Rectal smooth muscle tissue (tissue), 1 donor: ENCODE results near the gene THRA.

Source experiments
- H3K27ac ChIP-seq: one replicate; pipeline ENCODE4 v1.7.0; 2013; ENCODE audit warnings: low read depth, low read length, inconsistent platforms
- H3K27me3 ChIP-seq: one replicate; pipeline ENCODE4 v1.7.0; 2013; ENCODE audit warnings: low read length; ENCODE audit not compliant: control insufficient read depth, insufficient read depth
- H3K36me3 ChIP-seq: one replicate; pipeline ENCODE4 v1.7.0; 2013; ENCODE audit warnings: low read length; ENCODE audit not compliant: control insufficient read depth, insufficient read depth
- H3K4me1 ChIP-seq: one replicate; pipeline ENCODE4 v1.7.0; 2013; ENCODE audit warnings: low read length; ENCODE audit not compliant: control insufficient read depth, insufficient read depth
- H3K4me3 ChIP-seq: one replicate; pipeline ENCODE4 v1.7.0; 2013; ENCODE audit warnings: low read length
- H3K9ac ChIP-seq: one replicate; pipeline ENCODE4 v1.7.0; 2013; ENCODE audit warnings: low read length

THRA gene

DNA sequence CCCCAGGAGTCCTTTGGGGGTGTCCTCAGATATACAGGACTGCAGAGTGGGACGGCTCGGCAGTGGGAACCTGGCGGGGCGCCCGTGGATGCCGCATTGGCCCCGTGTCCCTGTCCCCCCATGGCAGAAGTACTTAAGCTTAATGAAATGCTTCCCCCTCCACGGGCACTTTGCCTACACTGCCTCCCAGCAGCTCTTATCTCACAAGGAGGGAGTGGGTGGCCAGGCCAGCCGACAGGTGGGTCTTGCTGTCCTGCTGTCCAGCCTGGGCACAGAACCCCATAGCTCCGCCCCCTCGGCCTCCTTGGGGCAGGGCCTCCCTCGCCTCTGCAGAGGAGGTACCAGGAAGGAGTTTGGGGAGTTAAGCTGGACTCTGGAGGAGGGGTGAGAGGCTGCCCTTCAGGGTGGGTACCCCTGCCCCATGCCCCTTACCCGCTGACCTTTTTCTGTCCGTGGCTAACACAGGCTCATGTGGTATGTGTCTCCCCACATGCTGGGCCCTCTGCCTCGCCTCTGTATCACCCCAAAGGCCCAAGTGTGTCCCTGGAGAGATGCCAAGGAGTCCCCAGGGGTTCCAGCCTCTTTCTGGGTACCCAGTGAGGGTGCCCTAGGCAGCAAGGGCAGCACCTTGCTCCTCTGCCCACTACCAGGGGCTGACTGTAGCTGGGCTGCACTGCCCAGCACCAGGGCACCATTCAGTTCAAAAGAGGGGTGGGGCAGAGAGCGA, 8.7 kb downstream of the THRA start:
- H3K27ac ChIP-seq, result peak overlapping the region; percentile 91
- H3K36me3 ChIP-seq, result peaks cover 3% of the 10 kb centered on the region
- peak overlapping the region; percentile 41 for H3K9ac ChIP-seq
- H3K27me3 ChIP-seq, result no peaks in the 10 kb centered on the region
- H3K4me1 ChIP-seq, result peaks cover 77% of the 10 kb centered on the region
- peak overlapping the region; percentile 50 for H3K4me3 ChIP-seq

- peaks cover 81% of the 10 kb centered on the region for H3K4me1 ChIP-seq
- H3K9ac ChIP-seq, result peak overlapping the region; percentile 10
- H3K4me3 ChIP-seq, result peak overlapping the region; percentile 50
These were observed 9.4 kb downstream of the THRA start for GRCh38 chr17:40072040-40072734.

DNA sequence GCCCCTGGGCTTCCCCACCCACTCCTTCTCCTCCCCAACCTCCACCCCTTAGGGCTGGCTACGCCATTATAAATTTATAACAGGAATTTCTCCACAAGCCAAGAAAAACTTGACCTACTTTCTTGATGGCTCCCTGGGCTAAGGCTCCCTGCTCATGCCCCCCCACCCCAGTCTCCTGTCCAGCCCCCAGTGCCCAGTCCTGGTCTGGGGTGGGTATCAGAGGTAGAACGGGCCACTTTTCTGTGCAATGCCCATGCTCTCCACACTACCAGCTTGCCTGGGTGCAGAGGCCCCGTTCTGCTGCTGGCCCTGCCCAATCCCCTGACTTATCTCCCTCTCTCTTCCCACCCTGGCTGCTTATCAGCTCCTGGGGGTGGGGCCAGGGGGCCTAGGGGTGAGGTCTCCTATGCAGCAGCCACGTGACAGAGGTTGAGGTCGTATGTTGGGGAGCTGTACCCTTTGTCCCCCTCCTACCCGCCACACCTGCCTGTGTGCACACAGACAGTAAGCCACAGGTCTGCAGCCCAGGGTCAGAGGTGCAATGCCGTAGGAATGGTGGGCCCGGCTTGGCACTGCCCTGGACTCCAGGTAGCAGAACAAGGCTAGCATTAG, 10.1 kb downstream of the THRA start:
- H3K36me3 ChIP-seq, result peaks cover 10% of the 10 kb centered on the region
- H3K9ac ChIP-seq, result no peak overlapping the region
- H3K27ac ChIP-seq, result peak overlapping the region; percentile 91
- H3K4me3 ChIP-seq, result peak overlapping the region; percentile 50
- peaks cover 81% of the 10 kb centered on the region for H3K4me1 ChIP-seq
- no peaks in the 10 kb centered on the region for H3K27me3 ChIP-seq

More at GRCh38 chr17:40072040-40072734, 9.4 kb downstream of the THRA start:
- Histone ChIP-seq H3K27ac (peak overlapping the region; percentile 91), H3K27me3 (no peaks in the 10 kb centered on the region), H3K36me3 (peaks cover 7% of the 10 kb centered on the region)

DNA sequence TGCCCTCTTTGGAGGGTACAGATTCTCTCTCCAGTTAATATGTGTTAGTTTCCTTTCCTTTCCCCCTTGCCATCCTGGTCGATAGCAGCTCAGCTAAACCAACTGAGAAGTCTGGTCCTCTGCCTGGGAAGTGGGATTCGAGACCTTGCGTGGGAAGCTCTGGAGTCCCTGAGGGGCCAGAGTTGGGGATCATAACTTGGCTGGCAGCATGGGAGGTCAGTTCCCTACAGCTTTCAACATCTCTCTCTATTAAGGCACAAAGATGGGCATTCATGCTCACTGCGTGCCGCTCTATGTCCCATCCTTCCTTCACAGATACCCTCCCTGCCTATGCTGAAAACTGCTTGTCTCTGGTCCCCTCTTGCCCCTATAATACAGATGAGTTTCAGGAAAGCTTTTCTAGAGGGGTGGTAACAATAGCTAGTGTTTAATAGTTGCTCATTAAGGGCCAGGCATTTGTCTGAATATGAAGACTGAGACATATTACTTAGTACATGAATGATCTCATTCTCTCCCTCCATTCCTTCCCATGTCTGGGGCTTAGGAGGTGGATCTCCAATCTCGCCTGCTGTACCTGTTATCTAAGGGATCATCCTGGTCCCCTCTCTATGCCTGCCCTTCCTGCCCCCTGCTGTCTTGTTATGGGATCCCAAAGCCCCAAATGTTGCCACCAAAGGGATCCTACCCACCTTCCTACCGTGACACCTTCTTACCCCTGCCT, 10.8 kb downstream of the THRA start:
- Histone ChIP-seq H3K4me3 (no peak overlapping the region), H3K4me1 (peaks cover 73% of the 10 kb centered on the region), H3K9ac (no peak overlapping the region), H3K27me3 (no peaks in the 10 kb centered on the region), H3K36me3 (peaks cover 10% of the 10 kb centered on the region), H3K27ac (peak overlapping the region; percentile 91)

DNA sequence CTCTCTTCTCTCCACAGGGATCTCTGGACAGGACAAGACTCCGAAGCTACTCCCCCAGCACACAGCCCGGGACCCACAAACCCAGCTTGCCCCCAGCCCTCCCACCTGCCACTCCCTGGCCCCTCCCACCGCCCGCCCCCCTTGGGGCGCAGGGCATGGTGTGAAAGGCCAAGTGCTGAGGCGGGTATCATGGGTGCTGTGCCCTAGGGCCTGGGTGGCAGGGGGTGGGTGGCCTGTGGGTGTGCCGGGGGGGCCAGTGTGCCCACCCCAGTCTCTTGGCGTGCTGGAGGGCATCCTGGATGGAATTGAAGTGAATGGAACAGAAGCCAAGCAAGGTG, 11.4 kb downstream of the THRA start:
- H3K9ac ChIP-seq, result no peak overlapping the region
- H3K27ac ChIP-seq, result peak overlapping the region; percentile 91
- H3K36me3 ChIP-seq, result peaks cover 10% of the 10 kb centered on the region
- H3K4me3 ChIP-seq, result no peak overlapping the region
- no peaks in the 10 kb centered on the region for H3K27me3 ChIP-seq
- peaks cover 72% of the 10 kb centered on the region for H3K4me1 ChIP-seq

DNA sequence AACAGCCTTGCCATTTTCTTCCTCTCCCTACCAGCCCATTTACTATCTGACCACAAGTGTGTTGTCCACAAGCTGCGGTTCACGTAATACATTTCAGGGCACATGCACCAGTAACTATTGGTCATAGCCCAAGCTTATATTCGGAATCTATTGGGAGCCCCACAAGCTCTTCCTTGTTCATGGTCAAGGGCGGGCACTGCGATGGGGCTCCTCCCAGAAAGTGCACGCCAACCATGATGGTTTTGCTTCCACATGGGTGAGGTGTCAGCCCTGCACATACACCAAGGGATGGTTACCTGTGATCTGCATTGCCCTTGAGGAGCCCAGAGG, 12.1 kb downstream of the THRA start:
- Histone ChIP-seq H3K9ac (peak overlapping the region; percentile 13), H3K4me3 (no peak overlapping the region), H3K36me3 (peaks cover 12% of the 10 kb centered on the region), H3K27me3 (no peaks in the 10 kb centered on the region), H3K27ac (peak overlapping the region; percentile 91), H3K4me1 (peaks cover 65% of the 10 kb centered on the region)

- H3K36me3 ChIP-seq, result peaks cover 12% of the 10 kb centered on the region
- peak overlapping the region; percentile 91 for H3K27ac ChIP-seq
- H3K4me3 ChIP-seq, result peak overlapping the region; percentile 46
- H3K9ac ChIP-seq, result no peak overlapping the region
- no peaks in the 10 kb centered on the region for H3K27me3 ChIP-seq
- H3K4me1 ChIP-seq, result peaks cover 59% of the 10 kb centered on the region
These were observed 12.6 kb downstream of the THRA start for GRCh38 chr17:40075201-40075941.

- Histone ChIP-seq H3K4me3 (peak overlapping the region; percentile 11), H3K9ac (peak overlapping the region; percentile 29), H3K4me1 (peaks cover 53% of the 10 kb centered on the region), H3K27me3 (no peaks in the 10 kb centered on the region), H3K36me3 (peaks cover 12% of the 10 kb centered on the region), H3K27ac (peak overlapping the region; percentile 91)
These were observed 13.3 kb downstream of the THRA start for GRCh38 chr17:40075942-40076498.

DNA sequence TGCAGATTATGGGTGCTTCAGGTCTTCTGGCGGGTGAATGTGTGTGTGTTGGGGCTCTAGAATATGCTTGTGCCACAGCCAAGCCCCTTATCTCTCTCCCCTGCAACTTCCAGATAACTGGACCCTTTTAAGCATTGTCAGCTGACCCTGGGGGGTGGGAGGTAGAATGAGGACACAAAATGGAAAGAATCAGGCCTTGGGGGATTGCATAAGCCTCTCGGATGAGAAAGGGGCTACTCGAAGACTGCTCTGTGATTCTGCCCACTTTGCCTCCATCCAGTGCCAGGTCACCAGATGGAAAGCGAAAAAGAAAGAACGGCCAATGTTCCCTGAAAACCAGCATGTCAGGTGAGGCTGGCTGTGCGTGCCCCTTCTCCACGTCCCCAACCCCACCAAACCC, 13.8 kb downstream of the THRA start:
- peak overlapping the region; percentile 91 for H3K27ac ChIP-seq
- no peak overlapping the region for H3K4me3 ChIP-seq
- H3K36me3 ChIP-seq, result peaks cover 12% of the 10 kb centered on the region
- no peaks in the 10 kb centered on the region for H3K27me3 ChIP-seq
- H3K9ac ChIP-seq, result no peak overlapping the region
- peaks cover 47% of the 10 kb centered on the region for H3K4me1 ChIP-seq

GRCh38 chr17:40079545-40079944, 16.8 kb downstream of the THRA start:
- no peak overlapping the region for H3K9ac ChIP-seq
- no peak overlapping the region for H3K27ac ChIP-seq
- peaks cover 22% of the 10 kb centered on the region for H3K4me1 ChIP-seq
- H3K36me3 ChIP-seq, result peaks cover 20% of the 10 kb centered on the region
- no peak overlapping the region for H3K4me3 ChIP-seq
- H3K27me3 ChIP-seq, result no peaks in the 10 kb centered on the region

DNA sequence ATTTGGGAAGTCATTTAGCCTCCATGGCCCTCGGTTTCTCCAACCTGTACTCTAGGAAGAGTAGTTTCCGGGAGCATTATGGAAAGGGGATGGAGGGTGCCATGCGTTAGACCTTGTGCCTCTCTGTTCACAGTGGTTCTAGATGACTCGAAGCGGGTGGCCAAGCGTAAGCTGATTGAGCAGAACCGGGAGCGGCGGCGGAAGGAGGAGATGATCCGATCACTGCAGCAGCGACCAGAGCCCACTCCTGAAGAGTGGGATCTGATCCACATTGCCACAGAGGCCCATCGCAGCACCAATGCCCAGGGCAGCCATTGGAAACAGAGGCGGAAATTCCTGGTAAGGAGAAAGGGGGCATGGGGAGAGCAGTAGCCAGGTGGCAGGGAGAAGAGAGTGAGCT, 21.7 kb downstream of the THRA start:
- no peaks in the 10 kb centered on the region for H3K27me3 ChIP-seq
- peaks cover 42% of the 10 kb centered on the region for H3K36me3 ChIP-seq
- peak overlapping the region; percentile 14 for H3K27ac ChIP-seq
- H3K9ac ChIP-seq, result peak overlapping the region; percentile 6
- peaks cover 13% of the 10 kb centered on the region for H3K4me1 ChIP-seq
- no peak overlapping the region for H3K4me3 ChIP-seq
